Colon (tissue), 2 donors: ENCODE measurements around the gene GPX4.

Experiments used
- FAIRE-seq: peaks from 2 replicates; lab custom pipeline; 2012; peaks lifted over from hg19 to GRCh38; lab: Jason Lieb, UNC
- donor health status: control.
- donor health status: control.

The GPX4 gene

GRCh38 chr19:1131718-1132551 is 28.1 kb downstream of the GPX4 start:
- no peak for FAIRE-seq

GRCh38 chr19:1132552-1133383 is 29.0 kb downstream of the GPX4 start:
- FAIRE-seq = no peak

GRCh38 chr19:1133471-1133929 is 29.7 kb downstream of the GPX4 start:
- FAIRE-seq = no peak

- FAIRE-seq = no peak
Observed at GRCh38 chr19:1134431-1134830, 30.6 kb downstream of the GPX4 start.

GRCh38 chr19:1135454-1135853 is 31.7 kb downstream of the GPX4 start:
- FAIRE-seq = no peak

GRCh38 chr19:1136201-1136600 is 32.4 kb downstream of the GPX4 start:
- no peak for FAIRE-seq

GRCh38 chr19:1136621-1137317 is 33.0 kb downstream of the GPX4 start:
- FAIRE-seq = no peak

GRCh38 chr19:1138121-1138520 is 34.3 kb downstream of the GPX4 start:
- no peak for FAIRE-seq

GRCh38 chr19:1139126-1139525 is 35.3 kb downstream of the GPX4 start:
- FAIRE-seq = no peak

- no peak for FAIRE-seq
Observed at GRCh38 chr19:1140272-1141027, 36.7 kb downstream of the GPX4 start.

- no peak for FAIRE-seq
Observed at GRCh38 chr19:1141944-1142343, 38.1 kb downstream of the GPX4 start.

- no peak for FAIRE-seq
Observed at GRCh38 chr19:1143828-1144399, 40.1 kb downstream of the GPX4 start.

- FAIRE-seq = no peak
Observed at GRCh38 chr19:1144741-1145140, 40.9 kb downstream of the GPX4 start.

GRCh38 chr19:1145635-1146411 is 42.0 kb downstream of the GPX4 start:
- FAIRE-seq = no peak

- FAIRE-seq = no peak
Observed at GRCh38 chr19:1146412-1146699, 42.6 kb downstream of the GPX4 start.

GRCh38 chr19:1146858-1147780 is 43.3 kb downstream of the GPX4 start:
- FAIRE-seq = no peak

GRCh38 chr19:1147934-1148549 is 44.2 kb downstream of the GPX4 start:
- FAIRE-seq = no peak

- no peak for FAIRE-seq
Observed at GRCh38 chr19:1149259-1150045, 45.7 kb downstream of the GPX4 start.
